ENCODE measurements around the gene GPC6.

DNA sequence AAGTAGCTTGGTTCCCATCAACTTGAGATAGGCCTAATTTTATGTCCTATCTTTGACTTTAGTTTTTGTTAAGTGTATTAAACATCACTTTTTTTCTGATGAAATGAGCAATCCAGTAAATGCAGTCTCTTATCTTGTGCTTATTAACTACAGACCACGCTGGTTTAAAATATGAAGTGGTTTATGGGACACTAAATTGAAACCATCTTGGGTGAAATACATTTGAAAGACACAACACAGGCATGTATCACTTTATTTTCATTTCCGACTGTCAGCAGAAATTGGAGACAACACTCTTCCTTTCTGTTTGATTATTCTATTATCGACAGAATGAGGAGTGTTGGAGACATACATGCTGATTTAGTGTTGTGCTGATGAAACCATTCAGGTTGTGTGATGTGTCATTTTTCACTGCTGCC, 447.7 kb downstream of the GPC6 start:
- TF ChIP-seq, protein P1, sequence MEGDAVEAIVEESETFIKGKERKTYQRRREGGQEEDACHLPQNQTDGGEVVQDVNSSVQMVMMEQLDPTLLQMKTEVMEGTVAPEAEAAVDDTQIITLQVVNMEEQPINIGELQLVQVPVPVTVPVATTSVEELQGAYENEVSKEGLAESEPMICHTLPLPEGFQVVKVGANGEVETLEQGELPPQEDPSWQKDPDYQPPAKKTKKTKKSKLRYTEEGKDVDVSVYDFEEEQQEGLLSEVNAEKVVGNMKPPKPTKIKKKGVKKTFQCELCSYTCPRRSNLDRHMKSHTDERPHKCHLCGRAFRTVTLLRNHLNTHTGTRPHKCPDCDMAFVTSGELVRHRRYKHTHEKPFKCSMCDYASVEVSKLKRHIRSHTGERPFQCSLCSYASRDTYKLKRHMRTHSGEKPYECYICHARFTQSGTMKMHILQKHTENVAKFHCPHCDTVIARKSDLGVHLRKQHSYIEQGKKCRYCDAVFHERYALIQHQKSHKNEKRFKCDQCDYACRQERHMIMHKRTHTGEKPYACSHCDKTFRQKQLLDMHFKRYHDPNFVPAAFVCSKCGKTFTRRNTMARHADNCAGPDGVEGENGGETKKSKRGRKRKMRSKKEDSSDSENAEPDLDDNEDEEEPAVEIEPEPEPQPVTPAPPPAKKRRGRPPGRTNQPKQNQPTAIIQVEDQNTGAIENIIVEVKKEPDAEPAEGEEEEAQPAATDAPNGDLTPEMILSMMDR (IDR thresholded peaks at IDR 0.05 in 8 of 11, conservative IDR thresholded peaks at IDR 0.05 in 3 of 11), result no peak
- TF ChIP-seq POLR2A (IDR thresholded peaks at IDR 0.05), result no peak
